ENCODE results near the gene SLC16A10.
A peak's percentile ranks its signal among the peaks of the same experiment; 100 is the strongest.
"Not testable (repeated sequence)": the region's sequence is repeated elsewhere in the genome, so short reads cannot be mapped to it uniquely, and the experiment has no call there.

The SLC16A10 gene

DNA sequence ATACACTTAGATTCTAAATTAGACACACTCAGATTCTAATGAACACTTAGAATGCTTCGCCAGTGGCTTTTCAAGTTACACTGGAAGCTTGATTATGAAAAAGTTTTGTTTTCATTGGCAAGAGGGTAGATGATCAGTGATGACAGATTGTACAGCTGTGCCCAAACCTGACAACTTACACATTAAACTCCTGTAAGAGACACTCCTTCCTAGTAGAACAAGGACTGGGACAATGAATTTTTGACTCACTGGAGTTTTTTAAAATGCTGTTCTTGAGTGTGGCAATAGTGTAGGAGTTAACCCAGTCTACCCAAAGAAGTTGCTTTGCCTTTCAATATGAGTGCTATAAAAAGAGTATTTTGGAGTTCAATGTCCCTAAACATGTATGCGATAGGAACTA lies 140.8 kb downstream of the SLC16A10 start:
- no peak for TF ChIP-seq GATA1 (IDR thresholded peaks at IDR 0.05; ENCODE audit: low read depth, low read length)
- TF ChIP-seq POLR2A (IDR thresholded peaks at IDR 0.05; ENCODE audit: low read length): no peak
- no peak for DNase-seq

DNA sequence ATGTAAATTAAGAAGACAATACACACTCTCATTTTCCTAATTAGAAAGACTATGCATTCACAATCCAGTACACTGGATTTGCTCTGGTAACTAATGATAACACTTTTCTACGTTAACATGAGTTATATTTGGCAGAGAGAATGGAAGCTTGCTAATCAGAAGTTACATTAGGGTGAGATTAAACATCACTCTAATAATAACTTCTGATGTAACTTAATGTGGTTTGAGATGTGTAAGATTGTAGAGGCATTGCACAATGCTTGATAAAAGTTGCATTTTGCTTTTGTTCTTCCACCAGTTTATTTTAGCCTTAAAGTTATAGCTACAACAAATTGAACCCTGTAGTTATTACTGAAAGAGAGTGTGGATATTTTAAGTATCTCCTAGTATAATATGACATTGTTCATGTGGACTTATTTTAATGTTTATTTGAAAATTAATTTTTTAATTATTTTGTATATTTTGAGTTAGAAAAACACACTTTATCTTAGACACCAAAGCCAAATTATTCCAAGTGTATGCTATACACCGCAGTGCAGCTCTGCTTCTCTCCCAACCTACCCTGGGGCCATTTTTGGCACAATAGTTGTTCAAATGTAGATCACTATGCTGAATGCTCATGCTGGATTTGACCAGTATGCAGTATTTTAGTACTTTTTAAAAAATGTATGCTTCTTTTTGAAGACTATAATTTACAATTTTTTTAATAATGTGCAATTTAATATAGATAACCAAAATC lies 143.2 kb downstream of the SLC16A10 start:
- peak; percentile 22 to 61 for DNase-seq
- no peak for TF ChIP-seq POLR2A (IDR thresholded peaks at IDR 0.05; ENCODE audit: low read length)
- TF ChIP-seq GATA1 (IDR thresholded peaks at IDR 0.05; ENCODE audit: low read depth, low read length): no peak

DNA sequence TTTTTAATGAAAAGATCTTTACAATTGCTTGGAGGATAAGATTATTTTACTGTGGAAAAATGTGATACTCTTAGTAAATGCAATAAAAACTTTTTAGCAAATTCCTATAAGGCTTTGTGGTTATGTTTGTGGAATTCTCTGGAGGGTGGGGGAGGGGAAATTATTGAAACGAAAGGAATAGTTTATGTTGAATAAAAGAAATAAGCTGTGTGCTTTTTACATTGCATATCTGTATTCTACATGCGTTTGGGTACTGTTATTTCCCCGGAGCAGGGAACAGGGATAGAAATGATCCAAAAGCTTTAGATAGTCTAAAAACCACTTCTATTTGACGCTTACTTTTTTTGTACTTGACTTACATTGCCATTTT lies 143.8 kb downstream of the SLC16A10 start:
- no peak for DNase-seq
- no peak for TF ChIP-seq GATA1 (IDR thresholded peaks at IDR 0.05; ENCODE audit: low read depth, low read length)
- no peak for TF ChIP-seq POLR2A (IDR thresholded peaks at IDR 0.05; ENCODE audit: low read length)

DNA sequence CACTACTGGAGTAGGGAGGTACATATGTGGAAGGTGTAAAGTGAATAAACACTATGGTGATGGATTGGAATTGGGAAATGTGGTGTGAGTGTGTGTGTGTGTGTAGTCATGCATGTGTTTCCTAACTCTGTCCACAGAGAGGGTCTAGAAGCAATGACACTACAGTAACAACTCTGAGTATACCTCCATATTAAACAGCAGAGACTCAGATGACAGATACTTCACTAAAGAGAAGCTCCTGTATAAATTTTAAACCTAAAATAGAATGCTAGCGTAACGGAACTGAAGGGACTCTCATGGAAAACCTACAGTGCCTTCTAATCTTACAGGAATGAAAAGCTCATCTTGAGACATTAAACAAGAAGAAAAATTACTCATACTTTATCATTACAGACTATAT lies 150.5 kb downstream of the SLC16A10 start:
- no peak for DNase-seq
- no peak for TF ChIP-seq GATA1 (IDR thresholded peaks at IDR 0.05; ENCODE audit: low read depth, low read length)
- TF ChIP-seq POLR2A (IDR thresholded peaks at IDR 0.05; ENCODE audit: low read length): no peak

DNA sequence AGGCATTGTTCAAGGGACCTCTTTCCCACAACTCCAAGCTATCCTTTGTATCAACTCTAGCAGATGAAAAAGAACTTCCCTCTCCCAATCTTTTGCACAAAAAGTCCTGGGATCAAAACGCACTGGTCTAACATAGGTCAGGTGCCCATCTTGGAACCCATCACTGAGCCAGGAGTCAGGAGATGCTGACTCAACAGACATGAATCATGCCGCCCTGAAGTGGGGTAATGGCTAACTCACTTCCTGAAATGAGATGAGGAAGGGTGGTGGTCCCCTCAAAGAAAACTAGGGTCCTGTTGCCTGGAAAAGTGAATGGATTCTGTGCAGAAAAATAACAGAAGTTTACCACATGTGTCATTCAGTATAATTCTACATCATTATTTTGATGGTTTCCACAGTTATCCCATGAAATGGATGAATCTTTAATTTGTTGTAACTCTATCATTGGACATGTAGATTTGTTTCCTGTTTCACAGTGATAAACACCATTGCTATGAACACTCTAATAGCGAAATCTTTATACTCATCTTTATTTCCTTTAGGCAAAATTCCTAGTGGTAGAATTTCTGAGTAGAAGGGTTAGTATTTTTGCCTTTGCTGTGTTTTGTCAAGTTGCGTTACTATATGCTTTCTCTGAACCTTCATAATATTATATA lies 151.3 kb downstream of the SLC16A10 start:
- TF ChIP-seq GATA1 (IDR thresholded peaks at IDR 0.05; ENCODE audit: low read depth, low read length) (no peak), POLR2A (IDR thresholded peaks at IDR 0.05; ENCODE audit: low read length) (no peak)
- peak in 1 of 2 experiments; percentile 18 for DNase-seq

DNA sequence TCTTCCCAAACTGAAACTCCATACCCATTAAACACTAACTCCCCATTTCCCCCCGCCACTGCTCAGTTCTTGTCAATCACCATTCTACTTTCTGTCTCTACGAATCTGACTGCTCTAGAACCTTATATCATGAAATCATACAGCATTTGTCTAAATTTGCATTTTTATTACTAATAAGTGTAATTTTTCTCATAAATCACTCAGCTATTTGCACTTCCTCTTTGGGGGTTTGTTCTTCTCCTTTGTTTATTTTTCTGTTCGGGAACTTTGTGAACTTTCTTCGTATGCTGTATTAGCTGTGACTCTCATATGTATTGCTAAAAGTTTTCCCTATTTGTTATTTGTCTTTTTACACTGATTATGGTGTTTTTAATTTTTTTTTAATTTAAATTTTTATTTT lies 152.2 kb downstream of the SLC16A10 start:
- TF ChIP-seq GATA1 (IDR thresholded peaks at IDR 0.05; ENCODE audit: low read depth, low read length) (no peak), POLR2A (IDR thresholded peaks at IDR 0.05; ENCODE audit: low read length) (no peak)
- DNase-seq: no peak

DNA sequence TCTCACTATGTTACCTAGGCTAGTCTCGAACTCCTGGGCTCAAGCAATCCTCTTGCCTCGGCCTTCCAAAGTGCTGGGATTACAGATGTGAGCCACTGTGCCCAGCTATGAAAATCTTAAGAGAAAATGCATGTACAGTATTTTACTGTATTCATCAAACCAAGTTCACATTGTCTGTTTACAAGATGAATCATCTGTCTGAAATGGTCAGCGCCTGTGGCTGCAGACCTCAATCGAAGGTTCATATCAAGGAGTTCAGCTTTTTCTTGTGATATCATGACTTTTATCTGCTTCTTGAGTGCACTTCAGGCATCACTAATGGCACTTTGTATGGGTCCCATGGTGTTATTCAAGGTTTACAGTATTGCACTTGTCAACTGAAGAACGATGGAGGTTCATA lies 155.1 kb downstream of the SLC16A10 start:
- no peak for DNase-seq
- TF ChIP-seq GATA1 (IDR thresholded peaks at IDR 0.05; ENCODE audit: low read depth, low read length) (no peak), POLR2A (IDR thresholded peaks at IDR 0.05; ENCODE audit: low read length) (no peak)

DNA sequence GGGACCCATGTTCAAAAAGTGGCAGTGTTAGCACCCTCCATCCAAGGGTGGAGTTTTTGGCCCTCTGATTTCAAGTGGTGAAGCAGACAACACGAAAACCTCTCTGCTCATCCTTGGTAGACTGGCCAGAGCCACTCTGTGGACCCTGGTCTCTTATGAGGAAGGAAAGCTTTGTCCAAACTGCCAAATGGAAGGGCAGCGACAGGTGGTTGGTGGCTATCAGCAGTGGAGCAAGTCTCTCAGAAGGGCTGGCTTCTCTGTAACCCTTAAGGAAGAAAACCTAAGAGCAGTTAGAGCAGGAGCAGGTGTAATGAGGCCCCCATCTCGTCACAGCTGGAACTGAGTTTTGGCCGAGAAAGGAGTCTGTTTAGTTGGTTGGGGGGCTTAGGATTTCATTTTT lies 155.8 kb downstream of the SLC16A10 start:
- DNase-seq: no peak
- TF ChIP-seq GATA1 (IDR thresholded peaks at IDR 0.05; ENCODE audit: low read depth, low read length): no peak
- no peak for TF ChIP-seq POLR2A (IDR thresholded peaks at IDR 0.05; ENCODE audit: low read length)

DNA sequence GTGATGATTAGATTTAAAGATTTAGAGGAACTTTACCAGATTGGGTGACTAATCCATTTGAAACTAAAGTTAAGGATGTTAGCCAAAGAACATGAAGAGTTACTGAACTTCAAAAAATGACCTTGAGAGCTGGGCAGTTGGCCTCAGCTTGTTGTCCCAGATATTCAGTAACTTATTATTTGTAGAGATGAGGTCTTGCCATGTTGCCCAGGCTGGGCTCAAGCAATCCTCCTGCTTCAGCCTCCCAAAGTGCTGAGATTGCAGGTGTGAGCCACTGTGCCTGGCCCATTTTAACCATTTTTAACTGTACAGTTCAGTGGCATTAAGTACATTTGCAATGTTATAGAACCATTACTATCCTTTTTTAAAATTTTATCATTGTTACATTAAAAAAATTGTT lies 161.5 kb downstream of the SLC16A10 start:
- no peak for DNase-seq
- TF ChIP-seq POLR2A (IDR thresholded peaks at IDR 0.05; ENCODE audit: low read length) (no peak), GATA1 (IDR thresholded peaks at IDR 0.05; ENCODE audit: low read depth, low read length) (no peak)

DNA sequence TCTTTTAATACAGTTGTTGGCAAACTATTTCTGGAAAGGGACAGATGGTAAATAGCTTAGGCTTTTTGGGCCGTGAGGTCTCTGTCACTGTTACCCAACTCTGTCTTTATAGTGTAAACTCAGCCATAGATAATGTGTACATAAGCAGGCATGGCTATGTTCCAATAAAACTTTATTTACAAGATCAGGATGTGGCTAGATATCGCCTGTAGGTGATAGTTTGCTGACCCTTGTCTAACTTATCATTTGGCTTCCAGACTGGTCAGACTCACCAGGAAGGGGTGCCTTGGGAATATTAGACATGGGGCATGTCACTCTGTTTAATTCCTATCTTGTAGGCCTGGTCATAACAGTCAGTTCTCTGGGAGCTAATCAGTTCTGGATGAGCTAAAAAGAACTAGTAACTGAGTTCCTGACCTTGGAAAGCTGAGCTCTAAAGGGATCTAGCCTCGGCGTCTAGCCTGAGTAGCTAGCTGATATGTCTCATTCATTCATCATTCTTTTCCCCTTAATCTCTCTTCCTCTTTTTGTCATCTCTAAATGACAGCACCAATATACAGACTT lies 163.6 kb downstream of the SLC16A10 start:
- TF ChIP-seq GATA1 (IDR thresholded peaks at IDR 0.05; ENCODE audit: low read depth, low read length) (no peak), POLR2A (IDR thresholded peaks at IDR 0.05; ENCODE audit: low read length) (no peak)
- DNase-seq: no peak

DNA sequence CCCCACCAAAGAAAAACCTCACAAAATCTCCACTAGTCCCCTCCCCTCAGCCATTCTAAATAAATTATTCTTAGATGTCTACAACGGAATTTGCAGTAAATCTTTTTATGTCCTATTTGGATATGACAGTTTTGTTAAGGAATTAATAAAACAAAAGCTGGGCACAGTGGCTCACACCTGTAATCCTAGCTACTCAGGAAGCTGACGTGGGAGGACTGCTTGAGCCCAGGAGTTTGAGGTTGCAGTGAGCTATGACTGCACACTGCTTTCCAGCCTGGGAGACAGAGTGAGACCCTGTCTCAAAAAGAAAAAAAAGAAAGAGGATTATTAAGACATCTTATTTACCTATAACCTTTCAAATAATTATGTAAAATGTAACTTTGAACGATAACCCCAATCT lies 165.4 kb downstream of the SLC16A10 start:
- no peak for DNase-seq
- no peak for TF ChIP-seq GATA1 (IDR thresholded peaks at IDR 0.05; ENCODE audit: low read depth, low read length)
- TF ChIP-seq POLR2A (IDR thresholded peaks at IDR 0.05; ENCODE audit: low read length): no peak

DNA sequence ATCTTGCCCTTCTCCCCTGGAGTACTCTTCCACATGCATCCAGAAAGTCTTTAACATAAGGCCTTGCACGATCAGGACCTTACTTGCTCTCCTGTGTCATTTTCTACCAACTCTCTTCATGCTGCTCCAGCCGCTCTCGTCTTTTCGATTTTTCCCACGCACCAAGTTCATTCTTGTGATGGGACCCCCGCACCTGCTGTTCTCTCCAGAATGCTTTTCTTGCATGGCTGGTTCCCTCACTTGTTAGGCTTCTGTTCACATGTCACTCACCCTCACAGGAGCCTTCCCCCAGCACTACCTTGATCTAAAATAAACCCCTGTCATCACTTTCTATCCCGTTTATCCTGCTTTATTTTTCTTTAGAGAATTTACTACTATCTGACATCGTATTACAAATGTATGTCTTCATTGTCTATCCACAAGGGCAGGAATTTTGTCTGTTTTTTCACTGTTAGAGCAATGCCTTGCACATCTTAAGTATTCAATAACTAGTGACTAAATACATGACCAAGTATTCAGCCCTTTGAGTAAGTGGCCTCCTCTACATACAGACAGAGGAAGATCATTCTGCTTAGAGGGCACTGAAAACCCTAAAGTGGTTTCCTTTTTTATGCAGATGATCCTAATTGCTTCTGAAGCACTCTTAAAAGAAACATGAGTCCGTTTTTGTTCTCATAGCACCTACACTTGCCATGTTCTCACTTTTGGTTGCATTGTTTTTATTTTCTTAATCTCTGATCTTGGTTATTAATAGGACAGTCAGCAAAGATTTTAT lies 166.9 kb downstream of the SLC16A10 start:
- TF ChIP-seq GATA1 (IDR thresholded peaks at IDR 0.05; ENCODE audit: low read depth, low read length) (no peak), POLR2A (IDR thresholded peaks at IDR 0.05; ENCODE audit: low read length) (no peak)

DNA sequence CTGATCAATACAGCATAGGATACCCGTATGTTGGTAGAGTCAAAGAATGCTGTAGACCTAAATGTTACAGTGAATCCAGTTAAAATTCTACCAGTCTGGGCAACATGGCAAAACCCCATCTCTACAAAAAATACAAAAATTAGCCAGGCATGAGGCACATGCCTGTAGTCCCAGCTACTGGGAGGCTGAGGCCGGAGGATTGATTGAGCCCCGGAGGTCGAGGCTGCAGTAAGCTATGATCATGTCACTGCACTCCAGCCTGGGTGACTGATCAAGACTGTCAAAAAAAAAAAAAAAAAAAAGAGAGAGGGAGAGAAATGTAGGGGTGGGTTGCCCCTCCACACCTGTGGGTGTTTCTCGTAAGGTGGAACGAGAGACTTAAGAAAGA lies 167.5 kb downstream of the SLC16A10 start:
- no peak for DNase-seq
- TF ChIP-seq GATA1 (IDR thresholded peaks at IDR 0.05; ENCODE audit: low read depth, low read length): no peak

More for the DNA sequence above, 166.9 kb downstream of the SLC16A10 start:
- DNase-seq: no peak

DNA sequence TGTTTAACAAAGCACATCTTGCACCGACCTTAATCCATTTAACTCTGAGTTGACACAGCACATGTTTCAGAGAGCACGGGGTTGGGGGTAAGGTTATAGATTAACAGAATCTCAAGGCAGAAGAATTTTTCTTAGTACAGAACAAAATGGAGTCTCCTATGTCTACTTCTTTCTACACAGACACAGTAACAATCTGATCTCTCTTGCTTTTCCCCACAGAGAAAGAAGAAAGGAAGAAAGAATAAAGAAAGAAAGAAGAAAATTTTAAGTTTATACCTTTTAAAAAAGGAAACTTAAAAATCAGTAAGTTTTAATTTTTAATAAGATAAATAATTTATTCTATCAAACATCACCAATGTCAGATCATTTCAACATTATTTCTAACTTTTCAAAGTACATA lies 168.5 kb downstream of the SLC16A10 start:
- not testable (repeated sequence) for DNase-seq
